Muscle layer of colon (tissue), 2 donors: ENCODE measurements around the gene RPS3A.
"Not testable (repeated sequence)": the region's sequence is repeated elsewhere in the genome, so short reads cannot be mapped to it uniquely, and the experiment has no call there.

Experiments used
- H3K27ac ChIP-seq: one replicate; pipeline ENCODE4 v1.7.0; 2013; ENCODE audit warnings: low read depth, mild to moderate bottlenecking, low read length, moderate library complexity
- H3K27me3 ChIP-seq, 2 donors: one replicate each; pipeline ENCODE4 v1.7.0; 2013; ENCODE audit warnings: low read length in 2 of 2, mild to moderate bottlenecking in 2 of 2; ENCODE audit not compliant: insufficient read depth in 2 of 2, control insufficient read depth in 1 of 2
- H3K36me3 ChIP-seq: one replicate; pipeline ENCODE4 v1.7.0; 2013; ENCODE audit warnings: mild to moderate bottlenecking, low read length; ENCODE audit not compliant: insufficient read depth
- H3K4me1 ChIP-seq: one replicate; pipeline ENCODE4 v1.7.0; 2013; ENCODE audit warnings: mild to moderate bottlenecking, low read length; ENCODE audit not compliant: insufficient read depth
- H3K4me3 ChIP-seq, 2 donors: one replicate each; pipeline ENCODE4 v1.7.0; 2013; ENCODE audit warnings: low read length in 2 of 2, low read depth in 1 of 2, mild to moderate bottlenecking in 1 of 2, moderate library complexity in 1 of 2
- H3K9ac ChIP-seq: one replicate; pipeline ENCODE4 v1.7.0; 2013; ENCODE audit warnings: low read length
- H3K9me3 ChIP-seq: one replicate; pipeline ENCODE4 v1.7.0; 2013; ENCODE audit warnings: mild to moderate bottlenecking, low read length
- donor health status: abdominal sarcoma.
- donor health status: Adenocarcinoma of cecum.

The RPS3A gene

GRCh38 chr4:151099229-151099975 lies at the start of gene RPS3A:
TSS of gene RPS3A (plus strand) at chr4:151099628. CDS start at chr4:151099653, 25 bp downstream.
- Histone ChIP-seq H3K9ac (peak within 1 kb of the TSS; percentile 99), H3K4me3 (peak within 1 kb of the TSS; percentile 93 to 98), H3K9me3 (no peaks in the 10 kb centered on the region), H3K36me3 (peaks cover 30% of the 10 kb centered on the region), H3K27ac (peak within 1 kb of the TSS; percentile 93), H3K4me1 (peaks cover 17% of the 10 kb centered on the region), H3K27me3 (no peaks in the 10 kb centered on the region)

- no peaks in the 10 kb centered on the region for H3K27me3 ChIP-seq
- H3K27ac ChIP-seq, result no peak overlapping the region
- H3K36me3 ChIP-seq, result no peaks in the 10 kb centered on the region
- no peak overlapping the region for H3K4me3 ChIP-seq
- H3K9me3 ChIP-seq, result no peaks in the 10 kb centered on the region
- no peaks in the 10 kb centered on the region for H3K4me1 ChIP-seq
- no peak overlapping the region for H3K9ac ChIP-seq
Measured at GRCh38 chr4:151052785-151053184, 46.6 kb upstream of the RPS3A start.

- Histone ChIP-seq H3K27me3 (no peaks in the 10 kb centered on the region), H3K4me1 (no peaks in the 10 kb centered on the region), H3K4me3 (no peak overlapping the region), H3K27ac (no peak overlapping the region), H3K9me3 (no peaks in the 10 kb centered on the region), H3K9ac (no peak overlapping the region), H3K36me3 (no peaks in the 10 kb centered on the region)
Measured at GRCh38 chr4:151055539-151055938, 43.9 kb upstream of the RPS3A start.

- H3K9ac ChIP-seq, H3K27me3 ChIP-seq, H3K27ac ChIP-seq, H3K36me3 ChIP-seq, H3K9me3 ChIP-seq, H3K4me1 ChIP-seq, H3K4me3 ChIP-seq: not testable (repeated sequence)
Measured at GRCh38 chr4:151063143-151063542, 36.3 kb upstream of the RPS3A start.

- Histone ChIP-seq H3K4me1 (no peaks in the 10 kb centered on the region), H3K9me3 (no peaks in the 10 kb centered on the region), H3K9ac (no peak overlapping the region), H3K27me3 (no peaks in the 10 kb centered on the region), H3K27ac (no peak overlapping the region), H3K36me3 (no peaks in the 10 kb centered on the region), H3K4me3 (no peak overlapping the region)
Measured at GRCh38 chr4:151067316-151067970, 32.0 kb upstream of the RPS3A start.

GRCh38 chr4:151074416-151074916 lies 25.0 kb upstream of the RPS3A start:
- Histone ChIP-seq H3K4me1 (no peaks in the 10 kb centered on the region), H3K4me3 (no peak overlapping the region), H3K36me3 (no peaks in the 10 kb centered on the region), H3K27me3 (no peaks in the 10 kb centered on the region), H3K27ac (no peak overlapping the region), H3K9me3 (no peaks in the 10 kb centered on the region), H3K9ac (no peak overlapping the region)

GRCh38 chr4:151077978-151078377 lies 21.4 kb upstream of the RPS3A start:
- H3K4me1 ChIP-seq, H3K27ac ChIP-seq, H3K27me3 ChIP-seq, H3K9me3 ChIP-seq, H3K9ac ChIP-seq, H3K36me3 ChIP-seq, H3K4me3 ChIP-seq: not testable (repeated sequence)

GRCh38 chr4:151087467-151087866 lies 12.0 kb upstream of the RPS3A start:
- H3K27me3 ChIP-seq, result no peaks in the 10 kb centered on the region
- H3K9ac ChIP-seq, result no peak overlapping the region
- no peaks in the 10 kb centered on the region for H3K9me3 ChIP-seq
- H3K36me3 ChIP-seq, result no peaks in the 10 kb centered on the region
- no peaks in the 10 kb centered on the region for H3K4me1 ChIP-seq
- H3K4me3 ChIP-seq, result no peak overlapping the region
- H3K27ac ChIP-seq, result no peak overlapping the region

- Histone ChIP-seq H3K9ac (no peak overlapping the region), H3K4me1 (no peaks in the 10 kb centered on the region), H3K9me3 (no peaks in the 10 kb centered on the region), H3K36me3 (no peaks in the 10 kb centered on the region), H3K27ac (no peak overlapping the region), H3K27me3 (no peaks in the 10 kb centered on the region), H3K4me3 (no peak overlapping the region)
Measured at GRCh38 chr4:151091047-151091446, 8.4 kb upstream of the RPS3A start.

GRCh38 chr4:151092488-151092887 lies 6.9 kb upstream of the RPS3A start:
- H3K9ac ChIP-seq, result no peak overlapping the region
- H3K4me3 ChIP-seq, result no peak overlapping the region
- no peaks in the 10 kb centered on the region for H3K9me3 ChIP-seq
- no peaks in the 10 kb centered on the region for H3K27me3 ChIP-seq
- no peaks in the 10 kb centered on the region for H3K4me1 ChIP-seq
- H3K27ac ChIP-seq, result no peak overlapping the region
- no peaks in the 10 kb centered on the region for H3K36me3 ChIP-seq

GRCh38 chr4:151093203-151093602 lies 6.2 kb upstream of the RPS3A start:
- Histone ChIP-seq H3K27ac (no peak overlapping the region), H3K27me3 (no peaks in the 10 kb centered on the region), H3K36me3 (no peaks in the 10 kb centered on the region), H3K4me1 (no peaks in the 10 kb centered on the region), H3K4me3 (no peak overlapping the region), H3K9me3 (no peaks in the 10 kb centered on the region), H3K9ac (no peak overlapping the region)
